CD8-positive, alpha-beta memory T cell (primary cell): ENCODE measurements around the gene SCGB1C1. TPM values are rescaled to one million over a fixed set of nuclear protein-coding genes. Genes with fewer than 3 reads are reported as not detected.

Source experiments
- CTCF ChIA-PET: fragments of 350-600 bp; sonication (Branson Sonifier 250); formaldehyde crosslinking; loops from one replicate; lab custom pipeline; 2021; ENCODE audit warnings: antibody characterized with exemption; lab: Charles Lee
- POLR2A ChIA-PET: fragments of 350-600 bp; sonication (Branson Sonifier 250); formaldehyde crosslinking; loops from one replicate; lab custom pipeline; 2021; ENCODE audit warnings: antibody characterized with exemption; lab: Charles Lee
- DNase-seq, 5 donors: peaks; one replicate each; pipeline versions ENCODE4 v3.0.0 to v3.0.0-alpha.2; 2020 to 2022; ENCODE audit warnings: mixed read lengths in 1 of 5
- H3K27ac ChIP-seq: one replicate; pipeline ENCODE4 v1.7.0; 2013; ENCODE audit warnings: low read depth, mild to moderate bottlenecking, low read length, moderate library complexity
- H3K27me3 ChIP-seq: 2 replicates; pipeline ENCODE4 v1.7.0; 2013; ENCODE audit warnings: low read length, mild to moderate bottlenecking; ENCODE audit not compliant: insufficient read depth, poor library complexity, severe bottlenecking
- H3K36me3 ChIP-seq: 2 replicates; pipeline ENCODE4 v1.7.0; 2013; ENCODE audit warnings: mild to moderate bottlenecking, low read length, moderate library complexity; ENCODE audit not compliant: insufficient read depth
- H3K4me1 ChIP-seq: 2 replicates; pipeline ENCODE4 v1.7.0; 2013; ENCODE audit warnings: mild to moderate bottlenecking, low read length, moderate library complexity; ENCODE audit not compliant: insufficient read depth
- H3K4me3 ChIP-seq: 2 replicates; pipeline ENCODE4 v1.7.0; 2013; ENCODE audit warnings: mild to moderate bottlenecking, low read length
- H3K9me3 ChIP-seq: 2 replicates; pipeline ENCODE4 v1.7.0; 2013; ENCODE audit warnings: mild to moderate bottlenecking, low read length
- H3K27ac Mint-ChIP-seq, 8 donors: one replicate each; pipeline ENCODE4 v1.8.0; 2020 to 2021; ENCODE audit warnings: mixed read lengths in 8 of 8, mild to moderate bottlenecking in 6 of 8, inconsistent platforms in 3 of 8, moderate library complexity in 3 of 8
- H3K27me3 Mint-ChIP-seq, 2 donors: one replicate each; pipeline ENCODE4 v1.8.0; 2020 to 2021; ENCODE audit warnings: mixed read lengths in 2 of 2, mild to moderate bottlenecking in 1 of 2, moderate library complexity in 1 of 2
- H3K36me3 Mint-ChIP-seq, 3 donors: one replicate each; pipeline ENCODE4 v1.8.0; 2020 to 2021; ENCODE audit warnings: mixed read lengths in 3 of 3, inconsistent platforms in 1 of 3, mild to moderate bottlenecking in 1 of 3
- H3K4me1 Mint-ChIP-seq, 3 donors: one replicate each; pipeline ENCODE4 v1.8.0; 2020 to 2021; ENCODE audit warnings: mixed read lengths in 3 of 3, inconsistent platforms in 1 of 3, mild to moderate bottlenecking in 1 of 3
- H3K4me3 Mint-ChIP-seq, 7 donors: one replicate each; pipeline ENCODE4 v1.8.0; 2020 to 2021; ENCODE audit warnings: mixed read lengths in 7 of 7, mild to moderate bottlenecking in 6 of 7, moderate library complexity in 4 of 7, inconsistent platforms in 2 of 7
- H3K9me3 Mint-ChIP-seq, 5 donors: one replicate each; pipeline ENCODE4 v1.8.0; 2020 to 2022; ENCODE audit warnings: mixed read lengths in 5 of 5, mild to moderate bottlenecking in 3 of 5, moderate library complexity in 2 of 5, inconsistent platforms in 1 of 5
- polyA plus RNA-seq: library from polyadenylated mRNA; unstranded; fragments of 300-500 nt; fragmentation: Illumina TruSeq; gene quantifications from one replicate; pipeline ENCODE4 v1.2.3, GENCODE V29; 2021
- total RNA-seq, 2 experiments: library from RNA; stranded (reverse); gene quantifications; one replicate each; pipeline ENCODE4 v1.2.3, GENCODE V29; 2021

Gene SCGB1C1
- total and polyA plus RNA-seq, 3 experiments from 2014 or later: not detected

GRCh38 chr11:206526-207207, 13.8 kb downstream of the SCGB1C1 start:
- Histone ChIP-seq H3K4me3 (peak overlapping the region; percentile 83), H3K27ac (peak overlapping the region; percentile 93), H3K9me3 (no peaks in the 10 kb centered on the region), H3K27me3 (no peaks in the 10 kb centered on the region), H3K4me1 (peaks cover 65% of the 10 kb centered on the region), H3K36me3 (peaks cover 55% of the 10 kb centered on the region)
- no peak for DNase-seq
- H3K4me1 Mint-ChIP-seq: peaks cover 53 to 83% (median 59%) of the 10 kb centered on the region in 3 donors
- peaks cover 0 to 8% of the 10 kb centered on the region in 2 donors for H3K27me3 Mint-ChIP-seq
- ChIA-PET CTCF (interaction anchor here (0.8 to 2.5 kb wide), 16 partner anchors 9 to 312 kb away, joined by 3 to 10 read pairs (median 4); partner anchors contain the start of genes PSMD13, PTDSS2 and SIRT3), POLR2A (interaction anchor here (0.6 to 2.8 kb wide), 21 partner anchors 9 to 370 kb away, joined by 3 to 28 read pairs (median 7); partner anchors contain the start of genes PGGHG, PHRF1, PSMD13 and PTDSS2)
- peaks cover 0 to 3% (median 0%) of the 10 kb centered on the region in 5 donors for H3K9me3 Mint-ChIP-seq
- peaks cover 0 to 81% (median 0%) of the 10 kb centered on the region in 3 donors for H3K36me3 Mint-ChIP-seq
- peak overlapping the region; percentile 95 to 100 (median 98) for H3K4me3 Mint-ChIP-seq
- peak overlapping the region; percentile 97 to 100 (median 99) for H3K27ac Mint-ChIP-seq

GRCh38 chr11:207208-207862, 14.5 kb downstream of the SCGB1C1 start, which contains the start of the genes BET1L and RIC8A:
Gene BET1L, minus strand, starts transcription at chr11:207399. Its CDS starts 78 bp downstream, at chr11:207321.
Gene RIC8A, plus strand, starts transcription at chr11:207708. Its CDS starts 1,147 bp downstream, at chr11:208855.
- Histone ChIP-seq H3K4me1 (peaks cover 58% of the 10 kb centered on the region), H3K4me3 (peak within 1 kb of the TSS; percentile 83), H3K9me3 (no peaks in the 10 kb centered on the region), H3K27ac (peak within 1 kb of the TSS; percentile 93), H3K27me3 (no peaks in the 10 kb centered on the region), H3K36me3 (peaks cover 62% of the 10 kb centered on the region)
- Mint-ChIP-seq H3K4me1 (peaks cover 48 to 76% (median 55%) of the 10 kb centered on the region in 3 donors), H3K27me3 (peaks cover 0 to 8% of the 10 kb centered on the region in 2 donors), H3K4me3 (peak within 1 kb of the TSS; percentile 95 to 100 (median 98)), H3K27ac (peak within 1 kb of the TSS; percentile 99 to 100 (median 100)), H3K9me3 (peaks cover 0 to 3% (median 0%) of the 10 kb centered on the region in 5 donors), H3K36me3 (peaks cover 0 to 83% (median 0%) of the 10 kb centered on the region in 3 donors)
- POLR2A ChIA-PET: interaction anchor here (0.6 to 2.8 kb wide), 27 partner anchors 9 to 612 kb away, joined by 3 to 28 read pairs (median 6); partner anchors contain the start of genes ANO9, PGGHG, PHRF1 and PNPLA2
- CTCF ChIA-PET: interaction anchor here (0.8 to 2.5 kb wide), 15 partner anchors 9 to 312 kb away, joined by 3 to 10 read pairs (median 4); partner anchors contain the start of genes PSMD13, PTDSS2 and SIRT3
- DNase-seq: peak; percentile 96 to 99 (median 97)

- Mint-ChIP-seq H3K27ac (peak overlapping the region; percentile 99 to 100 (median 100)), H3K27me3 (peaks cover 0 to 8% of the 10 kb centered on the region in 2 donors), H3K4me1 (peaks cover 45 to 72% (median 50%) of the 10 kb centered on the region in 3 donors), H3K36me3 (peaks cover 0 to 83% (median 0%) of the 10 kb centered on the region in 3 donors), H3K4me3 (peak overlapping the region; percentile 95 to 100 (median 98)), H3K9me3 (peaks cover 0 to 3% (median 0%) of the 10 kb centered on the region in 5 donors)
- peak overlapping the region; percentile 80 for H3K4me3 ChIP-seq
- no peak for DNase-seq
- POLR2A ChIA-PET: interaction anchor here (0.7 to 2.8 kb wide), 26 partner anchors 9 to 611 kb away, joined by 3 to 28 read pairs (median 6); partner anchors contain the start of genes ANO9, PGGHG, PHRF1 and PNPLA2
- peaks cover 67% of the 10 kb centered on the region for H3K36me3 ChIP-seq
- no peaks in the 10 kb centered on the region for H3K9me3 ChIP-seq
- H3K27me3 ChIP-seq: no peaks in the 10 kb centered on the region
- peaks cover 54% of the 10 kb centered on the region for H3K4me1 ChIP-seq
- CTCF ChIA-PET: interaction anchor here (0.9 to 2.5 kb wide), 8 partner anchors 29 to 244 kb away, joined by 4 to 10 read pairs (median 6); partner anchors contain the start of genes PSMD13, PTDSS2 and SIRT3
- H3K27ac ChIP-seq: peak overlapping the region; percentile 93
These were observed 14.9 kb downstream of the SCGB1C1 start for GRCh38 chr11:207863-208180.

GRCh38 chr11:208181-208916, 15.5 kb downstream of the SCGB1C1 start:
- Histone ChIP-seq H3K4me1 (peaks cover 48% of the 10 kb centered on the region), H3K27me3 (no peaks in the 10 kb centered on the region), H3K36me3 (peaks cover 68% of the 10 kb centered on the region), H3K27ac (peak overlapping the region; percentile 93), H3K4me3 (peak overlapping the region; percentile 80), H3K9me3 (no peaks in the 10 kb centered on the region)
- Mint-ChIP-seq H3K9me3 (peaks cover 0 to 3% (median 0%) of the 10 kb centered on the region in 5 donors), H3K27ac (peak overlapping the region; percentile 99 to 100 (median 100)), H3K36me3 (peaks cover 0 to 83% (median 2%) of the 10 kb centered on the region in 3 donors), H3K4me1 (peaks cover 40 to 66% (median 45%) of the 10 kb centered on the region in 3 donors), H3K27me3 (peaks cover 0 to 8% of the 10 kb centered on the region in 2 donors), H3K4me3 (peak overlapping the region; percentile 95 to 100 (median 98))
- POLR2A ChIA-PET: interaction anchor here (1.2 to 2.8 kb wide), 5 partner anchors 29 to 360 kb away, joined by 3 to 28 read pairs (median 14); partner anchors contain the start of genes PGGHG, PSMD13 and SIRT3
- CTCF ChIA-PET: interaction anchor here (1.1 to 2.5 kb wide), 6 partner anchors 42 to 330 kb away, joined by 3 to 8 read pairs (median 4); partner anchors contain the start of gene LRRC56
- DNase-seq: peak; percentile 80 to 87 (median 83)

GRCh38 chr11:208917-209260, 16.0 kb downstream of the SCGB1C1 start:
- H3K4me1 ChIP-seq: peaks cover 43% of the 10 kb centered on the region
- ChIA-PET POLR2A (interaction anchor here (2.8 kb wide), 1 partner anchor 79 kb away, joined by 14 read pairs; the partner anchor contains the start of gene PGGHG), CTCF (interaction anchor here (1.1 to 2.1 kb wide), 4 partner anchors 73 to 329 kb away, joined by 3 to 8 read pairs (median 3); partner anchors contain the start of gene LRRC56)
- Mint-ChIP-seq H3K27me3 (peaks cover 0 to 8% of the 10 kb centered on the region in 2 donors), H3K4me3 (peak overlapping the region; percentile 95 to 100 (median 98)), H3K36me3 (peaks cover 0 to 83% (median 4%) of the 10 kb centered on the region in 3 donors), H3K9me3 (peaks cover 0 to 3% (median 0%) of the 10 kb centered on the region in 5 donors), H3K4me1 (peaks cover 35 to 61% (median 39%) of the 10 kb centered on the region in 3 donors), H3K27ac (peak overlapping the region in 7 of 8 donors; percentile 94 to 100 (median 99))
- no peaks in the 10 kb centered on the region for H3K27me3 ChIP-seq
- peak overlapping the region; percentile 80 for H3K4me3 ChIP-seq
- no peaks in the 10 kb centered on the region for H3K9me3 ChIP-seq
- no peak for DNase-seq
- H3K36me3 ChIP-seq: peaks cover 65% of the 10 kb centered on the region
- H3K27ac ChIP-seq: peak overlapping the region; percentile 93

- Histone ChIP-seq H3K36me3 (peaks cover 65% of the 10 kb centered on the region), H3K27me3 (no peaks in the 10 kb centered on the region), H3K4me1 (peaks cover 37% of the 10 kb centered on the region), H3K9me3 (no peaks in the 10 kb centered on the region), H3K4me3 (peak overlapping the region; percentile 80), H3K27ac (peak overlapping the region; percentile 93)
- CTCF ChIA-PET: interaction anchor here (1.1 to 1.2 kb wide), 3 partner anchors 106 to 328 kb away, joined by 3 read pairs; partner anchors contain the start of gene LRRC56
- POLR2A ChIA-PET: interaction anchor here (2.8 kb wide), 1 partner anchor 78 kb away, joined by 14 read pairs; the partner anchor contains the start of gene PGGHG
- H3K36me3 Mint-ChIP-seq: peaks cover 0 to 83% (median 5%) of the 10 kb centered on the region in 3 donors
- no peak for DNase-seq
- H3K4me3 Mint-ChIP-seq: peak overlapping the region; percentile 95 to 100 (median 98)
- peak overlapping the region; percentile 24 to 100 (median 99) for H3K27ac Mint-ChIP-seq
- peaks cover 0 to 8% of the 10 kb centered on the region in 2 donors for H3K27me3 Mint-ChIP-seq
- peaks cover 28 to 55% (median 36%) of the 10 kb centered on the region in 3 donors for H3K4me1 Mint-ChIP-seq
- peaks cover 0 to 3% (median 0%) of the 10 kb centered on the region in 5 donors for H3K9me3 Mint-ChIP-seq
These were observed 16.6 kb downstream of the SCGB1C1 start for GRCh38 chr11:209275-210121.
